Large intestine (tissue), 3 donors: ENCODE results near the gene OR51Q1. TPM values are rescaled to one million over a fixed set of nuclear protein-coding genes. Genes with fewer than 3 reads are reported as not detected.

Experiments
- DNase-seq, 2 donors: peaks; one replicate each; pipeline versions ENCODE4 v3.0.0 to v3.0.0-alpha.2; 2013
- H3K27ac ChIP-seq: one replicate; pipeline ENCODE4 v1.5.1; 2013; ENCODE audit warnings: low read length
- H3K27me3 ChIP-seq: 2 replicates; pipeline ENCODE4 v1.6.1; 2013; ENCODE audit warnings: low read length; ENCODE audit not compliant: control insufficient read depth, insufficient read depth
- H3K36me3 ChIP-seq: 2 replicates; pipeline ENCODE4 v1.6.1; 2013; ENCODE audit warnings: low read length; ENCODE audit not compliant: control insufficient read depth, insufficient read depth
- H3K4me1 ChIP-seq: one replicate; pipeline ENCODE4 v1.6.1; 2013; ENCODE audit warnings: low read length; ENCODE audit not compliant: control insufficient read depth, insufficient read depth
- H3K4me3 ChIP-seq: one replicate; pipeline ENCODE4 v1.5.1; 2013; ENCODE audit warnings: low read length
- H3K9me3 ChIP-seq: one replicate; pipeline ENCODE4 v1.6.1; 2013; ENCODE audit warnings: mild to moderate bottlenecking, low read depth, low read length, moderate library complexity; ENCODE audit not compliant: control insufficient read depth
- WGBS: methylation state at CpG from one replicate; pipeline ENCODE4 v1.1.5; 2013; ENCODE audit warnings: low lambda C conversion rate; ENCODE audit not compliant: insufficient coverage; 5-methylcytosine and 5-hydroxymethylcytosine counted together
- polyA plus RNA-seq: library from polyadenylated mRNA; unstranded; fragments of 120-200 nt; gene quantifications from one replicate; pipeline ENCODE4 v1.2.1, GENCODE V29; 2013

Gene OR51Q1
- polyA plus RNA-seq, 1 donor, result not detected

- no peak overlapping the region for H3K4me3 ChIP-seq
- H3K36me3 ChIP-seq, result no peaks in the 10 kb centered on the region
- H3K4me1 ChIP-seq, result no peaks in the 10 kb centered on the region
- no peaks in the 10 kb centered on the region for H3K27me3 ChIP-seq
- WGBS, result 80% methylated on average over 1 of the region's 2 CpGs
- no peak overlapping the region for H3K27ac ChIP-seq
- no peak for DNase-seq
- no peaks in the 10 kb centered on the region for H3K9me3 ChIP-seq
These were observed 22.0 kb downstream of the OR51Q1 start for GRCh38 chr11:5443835-5444393.

GRCh38 chr11:5449023-5449422, 27.1 kb downstream of the OR51Q1 start, which contains the start of gene OR51I2:
Gene OR51I2 (plus strand): TSS chr11:5449323. CDS start chr11:5453489, 4,166 bp downstream.
- Histone ChIP-seq H3K27ac (no peak within 1 kb of the TSS), H3K9me3 (no peaks in the 10 kb centered on the region), H3K36me3 (no peaks in the 10 kb centered on the region), H3K4me3 (no peak within 1 kb of the TSS), H3K4me1 (no peaks in the 10 kb centered on the region), H3K27me3 (no peaks in the 10 kb centered on the region)
- DNase-seq, result no peak
- WGBS, result no CpG with 5 or more reads among the region's 2 CpGs

- Histone ChIP-seq H3K4me1 (no peaks in the 10 kb centered on the region), H3K36me3 (no peaks in the 10 kb centered on the region), H3K27me3 (no peaks in the 10 kb centered on the region), H3K9me3 (no peaks in the 10 kb centered on the region), H3K4me3 (no peak overlapping the region), H3K27ac (no peak overlapping the region)
- WGBS, result 80% methylated on average over 1 of the region's 4 CpGs
- DNase-seq, result no peak
These were observed 27.5 kb downstream of the OR51Q1 start for GRCh38 chr11:5449432-5449831.

GRCh38 chr11:5460983-5461621, 39.2 kb downstream of the OR51Q1 start:
- WGBS, result no CpG with 5 or more reads among the region's 14 CpGs
- DNase-seq, result no peak
- no peaks in the 10 kb centered on the region for H3K36me3 ChIP-seq
- no peaks in the 10 kb centered on the region for H3K27me3 ChIP-seq
- H3K4me3 ChIP-seq, result no peak overlapping the region
- H3K4me1 ChIP-seq, result no peaks in the 10 kb centered on the region
- no peak overlapping the region for H3K27ac ChIP-seq
- H3K9me3 ChIP-seq, result peaks cover 6% of the 10 kb centered on the region

GRCh38 chr11:5467527-5467926, 45.6 kb downstream of the OR51Q1 start:
- Histone ChIP-seq H3K4me3 (no peak overlapping the region), H3K27ac (no peak overlapping the region), H3K9me3 (no peaks in the 10 kb centered on the region), H3K36me3 (no peaks in the 10 kb centered on the region), H3K4me1 (no peaks in the 10 kb centered on the region), H3K27me3 (no peaks in the 10 kb centered on the region)
- no CpG with 5 or more reads among the region's 2 CpGs for WGBS
- no peak for DNase-seq

Other genes starting within 250 kb of the OR51Q1 start
- not detected for gene OR51V1, start 221.4 kb upstream of the OR51Q1 start, polyA plus RNA-seq
- gene HBB, start 195.0 kb upstream of the OR51Q1 start, polyA plus RNA-seq, result 175 TPM
- gene HBD, start 187.6 kb upstream of the OR51Q1 start, polyA plus RNA-seq, result 0.09 TPM
- gene HBG1, start 172.3 kb upstream of the OR51Q1 start, polyA plus RNA-seq, result 9.7 TPM
- 2,367 TPM for gene HBG2, start 167.3 kb upstream of the OR51Q1 start, polyA plus RNA-seq
- 5.6 TPM for gene HBE1, start 152.2 kb upstream of the OR51Q1 start, polyA plus RNA-seq
- 0.07 TPM for gene OR51B4, start 120.2 kb upstream of the OR51Q1 start, polyA plus RNA-seq
- gene OR51B2, start 97.8 kb upstream of the OR51Q1 start, polyA plus RNA-seq, result not detected
- gene OR51B5, start 78.6 kb upstream of the OR51Q1 start, polyA plus RNA-seq, result 0.30 TPM
- not detected for gene OR51B6, start 70.6 kb upstream of the OR51Q1 start, polyA plus RNA-seq
- gene OR51M1, start 38.3 kb upstream of the OR51Q1 start, polyA plus RNA-seq, result not detected
- gene OR51I1, start 19.4 kb downstream of the OR51Q1 start, polyA plus RNA-seq, result not detected
- gene OR51I2, start 27.2 kb downstream of the OR51Q1 start, polyA plus RNA-seq, result not detected
- gene OR52D1, start 66.6 kb downstream of the OR51Q1 start, polyA plus RNA-seq, result not detected
- gene UBQLN3, start 87.8 kb downstream of the OR51Q1 start, polyA plus RNA-seq, result not detected
- 0.70 TPM for gene UBQLNL, start 94.6 kb downstream of the OR51Q1 start, polyA plus RNA-seq
- gene OR52H1, start 126.4 kb downstream of the OR51Q1 start, polyA plus RNA-seq, result not detected
- not detected for gene OR52B6, start 158.8 kb downstream of the OR51Q1 start, polyA plus RNA-seq
- gene TRIM6, start 174.5 kb downstream of the OR51Q1 start, polyA plus RNA-seq, result 2.6 TPM
- gene TRIM34, start 202.9 kb downstream of the OR51Q1 start, polyA plus RNA-seq, result 11.6 TPM